Hepatocyte (in vitro differentiated cells): ENCODE measurements around the gene PLEKHG4B. TPM values are rescaled to one million over a fixed set of nuclear protein-coding genes. Genes with fewer than 3 reads are reported as not detected.

ENCODE experiments used
- DNase-seq: peaks from one replicate; pipeline ENCODE4 v3.0.0-alpha.2; 2016; ENCODE audit warnings: low spot score
- H2AFZ ChIP-seq: fragments of 200-600 bp; sonication (generic); 2 replicates; pipeline ENCODE4 v1.6.0; 2016; ENCODE audit warnings: antibody characterized with exemption, mild to moderate bottlenecking
- H3K27ac ChIP-seq: fragments of 200-600 bp; sonication (generic); 2 replicates; pipeline ENCODE4 v1.5.1; 2016; ENCODE audit warnings: mild to moderate bottlenecking
- H3K27me3 ChIP-seq: fragments of 200-600 bp; sonication (generic); 2 replicates; pipeline ENCODE4 v1.6.1; 2016
- H3K36me3 ChIP-seq: fragments of 200-600 bp; sonication (generic); replicated peaks from 2 replicates; pipeline ENCODE4 v1.5.1; 2016; ENCODE audit warnings: low read depth; ENCODE audit not compliant: insufficient read depth
- H3K4me1 ChIP-seq: fragments of 200-600 bp; sonication (generic); 2 replicates; pipeline ENCODE4 v1.5.1; 2016; ENCODE audit warnings: mild to moderate bottlenecking, moderate library complexity; ENCODE audit not compliant: insufficient read depth
- H3K4me2 ChIP-seq: fragments of 200-600 bp; sonication (generic); 2 replicates; pipeline ENCODE4 v1.6.0; 2016
- H3K4me3 ChIP-seq: fragments of 200-600 bp; sonication (generic); 2 replicates; pipeline ENCODE4 v1.5.1; 2016; ENCODE audit warnings: mild to moderate bottlenecking
- H3K79me2 ChIP-seq: fragments of 200-600 bp; sonication (generic); 2 replicates; pipeline ENCODE4 v1.6.0; 2017; ENCODE audit warnings: mild to moderate bottlenecking
- H3K9me2 ChIP-seq: fragments of 200-600 bp; sonication (generic); replicated peaks from 2 replicates; pipeline ENCODE4 v1.6.0; 2017; ENCODE audit warnings: mild to moderate bottlenecking; ENCODE audit not compliant: insufficient read depth
- H3K9me3 ChIP-seq: fragments of 200-600 bp; sonication (generic); 2 replicates; pipeline ENCODE4 v1.5.1; 2016; ENCODE audit warnings: low read depth, mild to moderate bottlenecking
- H4K20me1 ChIP-seq: fragments of 200-600 bp; sonication (generic); 2 replicates; pipeline ENCODE4 v1.6.0; 2016; ENCODE audit warnings: mild to moderate bottlenecking; ENCODE audit not compliant: insufficient read depth, poor library complexity, severe bottlenecking
- EZH2 ChIP-seq: fragments of 200-600 bp; sonication (generic); IDR thresholded peaks from 2 replicates; pipeline ENCODE4 v1.6.1; 2016; ENCODE audit warnings: antibody characterized with exemption, mild to moderate bottlenecking, borderline replicate concordance
- EZH2phosphoT487 ChIP-seq: fragments of 200-600 bp; sonication (generic); IDR thresholded peaks from one replicate; pipeline ENCODE4 v1.6.1; 2018; ENCODE audit warnings: antibody characterized with exemption, mild to moderate bottlenecking, low read depth, moderate library complexity; ENCODE audit not compliant: unreplicated experiment, severe bottlenecking
- WGBS: methylation state at CpG from one replicate; pipeline ENCODE4 v1.1.6; 2016; ENCODE audit warnings: low lambda C conversion rate; ENCODE audit errors: missing lambda C conversion rate; 5-methylcytosine and 5-hydroxymethylcytosine counted together
- polyA plus RNA-seq: library from polyadenylated mRNA; unstranded; fragments of >200 nt; fragmentation: Nextera tagmentation; extraction: Ambion mirVana; gene quantifications from 2 replicates; pipeline ENCODE4 v1.2.1, GENCODE V29; 2016
- total RNA-seq: library from RNA; depleted of rRNA; stranded (reverse); fragments of >200 nt; gene quantifications from 2 replicates; pipeline ENCODE4 v1.2.3, GENCODE V29; 2014
- TF ChIP-seq, protein P1 (sequence below): fragments of 200-600 bp; sonication (generic); IDR thresholded peaks from 2 replicates; pipeline ENCODE4 v1.5.1; 2016; ENCODE audit warnings: antibody characterized with exemption, mild to moderate bottlenecking; ENCODE audit not compliant: poor library complexity

Gene PLEKHG4B
- total and polyA plus RNA-seq, 2 experiments from 2014 or later = 3.6 to 4.0 TPM

DNA sequence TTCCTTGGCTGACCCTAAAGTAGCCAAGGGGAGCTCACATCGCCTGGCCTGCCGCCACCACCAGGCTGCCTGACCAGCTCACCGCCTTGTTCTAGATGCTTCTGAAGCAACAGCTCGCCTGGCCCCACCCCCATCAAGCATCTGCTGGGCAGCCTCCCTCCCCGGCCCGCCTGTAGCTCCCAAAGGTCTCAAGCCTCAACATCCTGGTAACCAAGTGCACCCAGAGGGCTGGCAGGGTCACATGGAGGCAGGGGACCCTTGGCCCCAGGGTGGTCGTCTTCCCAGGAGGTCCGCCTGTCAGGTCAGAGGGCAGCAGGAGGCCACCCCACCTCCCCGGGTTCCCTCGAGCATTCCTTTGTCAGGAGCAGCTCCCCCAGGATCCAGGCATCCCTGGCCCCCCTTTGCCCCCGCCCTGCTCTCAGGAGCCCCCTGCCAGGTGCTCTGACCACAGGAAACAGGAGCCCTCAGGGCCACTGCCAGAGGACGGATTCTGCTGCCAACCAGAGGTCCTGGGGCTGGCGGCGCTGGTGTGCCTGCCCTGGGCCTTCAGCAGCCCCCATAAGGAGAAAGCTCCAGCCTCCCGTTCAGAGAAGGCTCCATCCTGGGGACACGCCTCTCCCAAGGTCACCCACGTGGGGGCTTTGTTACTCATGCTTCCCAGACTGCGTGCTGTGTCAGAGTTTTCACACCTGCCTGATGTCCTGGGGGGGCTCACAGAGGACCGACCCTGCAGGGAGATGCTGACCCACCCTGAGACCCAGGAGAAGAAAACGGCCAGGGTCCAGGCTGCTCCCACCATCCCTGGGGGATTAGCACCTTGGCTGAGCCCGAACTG, 95.9 kb downstream of the PLEKHG4B start:
- Histone ChIP-seq H3K9me2 (no peaks in the 10 kb centered on the region), H3K27me3 (no peaks in the 10 kb centered on the region), H3K4me1 (no peaks in the 10 kb centered on the region), H3K4me2 (peak overlapping the region; percentile 71), H2AFZ (no peak overlapping the region), H3K36me3 (no peaks in the 10 kb centered on the region), H3K27ac (no peak overlapping the region), H3K9me3 (no peaks in the 10 kb centered on the region), H3K79me2 (no peaks in the 10 kb centered on the region), H4K20me1 (no peaks in the 10 kb centered on the region), H3K4me3 (no peak overlapping the region)
- DNase-seq = no peak
- TF ChIP-seq, protein P1, sequence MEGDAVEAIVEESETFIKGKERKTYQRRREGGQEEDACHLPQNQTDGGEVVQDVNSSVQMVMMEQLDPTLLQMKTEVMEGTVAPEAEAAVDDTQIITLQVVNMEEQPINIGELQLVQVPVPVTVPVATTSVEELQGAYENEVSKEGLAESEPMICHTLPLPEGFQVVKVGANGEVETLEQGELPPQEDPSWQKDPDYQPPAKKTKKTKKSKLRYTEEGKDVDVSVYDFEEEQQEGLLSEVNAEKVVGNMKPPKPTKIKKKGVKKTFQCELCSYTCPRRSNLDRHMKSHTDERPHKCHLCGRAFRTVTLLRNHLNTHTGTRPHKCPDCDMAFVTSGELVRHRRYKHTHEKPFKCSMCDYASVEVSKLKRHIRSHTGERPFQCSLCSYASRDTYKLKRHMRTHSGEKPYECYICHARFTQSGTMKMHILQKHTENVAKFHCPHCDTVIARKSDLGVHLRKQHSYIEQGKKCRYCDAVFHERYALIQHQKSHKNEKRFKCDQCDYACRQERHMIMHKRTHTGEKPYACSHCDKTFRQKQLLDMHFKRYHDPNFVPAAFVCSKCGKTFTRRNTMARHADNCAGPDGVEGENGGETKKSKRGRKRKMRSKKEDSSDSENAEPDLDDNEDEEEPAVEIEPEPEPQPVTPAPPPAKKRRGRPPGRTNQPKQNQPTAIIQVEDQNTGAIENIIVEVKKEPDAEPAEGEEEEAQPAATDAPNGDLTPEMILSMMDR = no peak
- TF ChIP-seq EZH2phosphoT487 = no peak
- TF ChIP-seq EZH2 = no peak
- WGBS = 64% methylated on average over 21 of the region's 21 CpGs

DNA sequence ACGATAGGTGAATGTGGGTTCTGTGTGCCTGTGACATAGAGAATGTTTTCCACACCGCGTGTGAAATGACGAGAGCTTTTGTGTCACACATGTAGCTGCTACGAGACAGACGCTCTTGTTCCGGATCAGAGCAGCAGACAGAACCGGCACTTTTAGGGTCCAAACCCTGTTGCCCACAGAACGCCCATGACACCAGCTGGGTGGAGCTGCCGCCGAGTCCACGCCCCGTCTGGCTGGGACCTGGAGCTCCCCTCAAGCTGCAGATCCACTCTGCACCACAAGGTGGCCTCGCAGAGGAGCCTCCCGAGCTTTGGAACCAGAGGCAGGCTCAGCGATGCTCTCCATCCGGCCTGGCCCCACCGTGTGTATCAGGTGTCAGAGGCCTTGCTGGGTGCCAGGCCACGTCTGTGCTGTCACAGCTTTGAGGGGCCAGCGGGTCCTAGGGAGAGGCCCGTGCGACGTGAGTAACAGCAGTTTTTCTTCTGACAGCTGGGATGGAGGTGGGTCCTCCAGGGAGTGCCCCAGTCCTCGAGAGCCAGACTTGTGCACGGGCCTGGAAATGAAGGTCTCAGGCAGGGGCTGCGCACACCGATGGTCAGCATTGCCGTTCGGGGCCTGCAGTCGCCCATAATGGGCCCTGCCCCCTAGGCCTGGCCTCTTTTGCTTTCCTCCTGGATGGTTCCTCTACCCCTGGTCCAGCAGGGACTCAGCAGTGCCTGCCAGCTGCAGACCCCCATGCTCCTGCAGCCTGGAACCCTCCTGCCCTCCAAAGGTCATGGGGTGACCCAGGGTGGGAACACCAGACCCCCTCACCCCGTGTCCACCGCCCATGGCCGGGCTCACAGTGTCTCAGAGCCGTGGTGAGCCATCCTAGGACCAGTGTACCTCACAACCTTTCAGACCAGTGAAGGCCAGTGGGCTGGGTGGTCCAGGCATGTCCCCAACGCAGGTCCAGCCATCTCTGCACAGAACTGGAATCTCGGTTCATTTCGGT, 96.8 kb downstream of the PLEKHG4B start:
- Histone ChIP-seq H2AFZ (no peak overlapping the region), H3K79me2 (no peaks in the 10 kb centered on the region), H3K4me2 (peak overlapping the region; percentile 71), H3K9me3 (no peaks in the 10 kb centered on the region), H4K20me1 (no peaks in the 10 kb centered on the region), H3K4me3 (no peak overlapping the region), H3K9me2 (no peaks in the 10 kb centered on the region), H3K27me3 (no peaks in the 10 kb centered on the region), H3K27ac (no peak overlapping the region), H3K36me3 (no peaks in the 10 kb centered on the region), H3K4me1 (no peaks in the 10 kb centered on the region)
- no peak for TF ChIP-seq EZH2
- TF ChIP-seq, protein P1 = peak; percentile 83
- 43% methylated on average over 36 of the region's 37 CpGs for WGBS
- DNase-seq = peak; percentile 92

DNA sequence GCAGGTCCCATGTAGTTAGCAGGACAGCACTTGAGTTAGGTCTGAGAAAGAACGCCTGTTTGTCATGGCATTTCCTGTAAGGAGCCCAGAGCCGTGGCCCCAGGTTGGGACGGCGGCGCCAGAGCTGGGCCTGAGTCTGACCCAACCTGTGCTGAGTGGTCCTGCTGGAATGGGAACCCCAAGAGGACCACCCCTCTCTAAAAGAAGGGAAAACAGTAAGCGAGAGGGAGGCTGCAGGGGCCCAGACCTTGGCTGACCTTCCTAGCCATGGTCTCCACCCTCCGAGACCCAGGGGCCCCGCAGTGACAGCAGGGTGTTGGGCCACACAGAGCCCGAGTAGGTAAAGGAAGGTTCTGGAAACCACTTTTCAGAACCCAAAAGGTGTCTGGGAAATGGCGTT, 97.5 kb downstream of the PLEKHG4B start:
- Histone ChIP-seq H3K27me3 (no peaks in the 10 kb centered on the region), H3K36me3 (no peaks in the 10 kb centered on the region), H4K20me1 (no peaks in the 10 kb centered on the region), H2AFZ (no peak overlapping the region), H3K9me3 (no peaks in the 10 kb centered on the region), H3K4me1 (no peaks in the 10 kb centered on the region), H3K4me2 (no peak overlapping the region), H3K4me3 (no peak overlapping the region), H3K27ac (no peak overlapping the region), H3K9me2 (no peaks in the 10 kb centered on the region), H3K79me2 (no peaks in the 10 kb centered on the region)
- TF ChIP-seq, protein P1 = no peak
- TF ChIP-seq EZH2 (no peak), EZH2phosphoT487 (no peak)
- DNase-seq = no peak
- WGBS = 89% methylated on average over 10 of the region's 10 CpGs
